ENCODE data around the gene MRNIP. TPM values are rescaled to one million over a fixed set of nuclear protein-coding genes. Genes with fewer than 3 reads are reported as not detected.

MRNIP gene
- total RNA-seq, 1 donor from 2014 or later = 13.1 TPM

DNA sequence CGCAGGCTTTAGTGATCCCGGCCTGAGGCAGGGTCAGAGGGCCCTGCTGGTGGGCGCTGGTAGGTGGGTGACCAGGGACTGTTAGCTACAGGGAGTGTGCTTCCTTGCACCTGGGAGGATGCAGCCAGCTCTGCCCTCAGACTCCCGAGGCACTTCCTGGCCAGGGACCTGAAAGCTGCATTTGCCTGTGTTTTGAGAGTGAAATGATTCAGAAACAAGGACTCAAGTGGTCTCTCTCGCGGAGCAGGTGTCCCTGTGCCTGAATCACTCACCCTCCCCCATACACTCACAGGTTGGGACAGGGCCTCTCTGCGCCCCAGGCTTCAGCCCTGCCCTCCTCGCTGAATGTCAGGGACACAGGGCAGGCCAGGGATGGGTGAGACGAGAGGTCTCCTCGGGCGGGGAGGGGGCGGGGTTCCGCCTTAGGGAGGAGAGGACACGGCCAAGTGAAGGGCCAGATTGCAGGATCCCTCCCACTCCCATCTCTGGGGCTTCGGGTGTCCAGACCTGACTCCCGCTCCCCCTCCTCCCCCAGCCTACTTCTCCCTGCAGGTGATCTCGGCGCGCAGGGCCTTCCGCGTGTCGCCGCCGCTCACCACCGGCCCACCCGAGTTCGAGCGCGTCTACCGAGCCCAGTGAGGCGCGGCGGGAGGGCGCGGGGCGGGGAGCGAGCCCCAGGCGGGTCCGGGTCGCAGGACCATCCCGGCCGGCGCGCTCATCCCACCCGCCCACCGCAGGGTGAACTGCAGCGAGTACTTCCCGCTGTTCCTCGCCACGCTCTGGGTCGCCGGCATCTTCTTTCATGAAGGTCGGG, 63.4 kb downstream of the MRNIP start:
- intact Hi-C loops (cut with micrococcal nuclease) = loop anchor here (5.0 kb wide), 1 partner anchor 33 kb away; no protein-coding TSS in a partner anchor
- peak overlapping the region; percentile 80 for H3K4me3 ChIP-seq
- H3K27ac ChIP-seq (replicated peaks) = peak overlapping the region; percentile 88
- no peak for DNase-seq
- no peaks in the 10 kb centered on the region for H3K9me3 ChIP-seq (replicated peaks)
- H3K36me3 ChIP-seq = peaks cover 31% of the 10 kb centered on the region
- H3K4me1 ChIP-seq = peaks cover 63% of the 10 kb centered on the region
- H3K27me3 ChIP-seq (ENCODE audit: low read depth) = no peaks in the 10 kb centered on the region
- TF ChIP-seq, protein P1, sequence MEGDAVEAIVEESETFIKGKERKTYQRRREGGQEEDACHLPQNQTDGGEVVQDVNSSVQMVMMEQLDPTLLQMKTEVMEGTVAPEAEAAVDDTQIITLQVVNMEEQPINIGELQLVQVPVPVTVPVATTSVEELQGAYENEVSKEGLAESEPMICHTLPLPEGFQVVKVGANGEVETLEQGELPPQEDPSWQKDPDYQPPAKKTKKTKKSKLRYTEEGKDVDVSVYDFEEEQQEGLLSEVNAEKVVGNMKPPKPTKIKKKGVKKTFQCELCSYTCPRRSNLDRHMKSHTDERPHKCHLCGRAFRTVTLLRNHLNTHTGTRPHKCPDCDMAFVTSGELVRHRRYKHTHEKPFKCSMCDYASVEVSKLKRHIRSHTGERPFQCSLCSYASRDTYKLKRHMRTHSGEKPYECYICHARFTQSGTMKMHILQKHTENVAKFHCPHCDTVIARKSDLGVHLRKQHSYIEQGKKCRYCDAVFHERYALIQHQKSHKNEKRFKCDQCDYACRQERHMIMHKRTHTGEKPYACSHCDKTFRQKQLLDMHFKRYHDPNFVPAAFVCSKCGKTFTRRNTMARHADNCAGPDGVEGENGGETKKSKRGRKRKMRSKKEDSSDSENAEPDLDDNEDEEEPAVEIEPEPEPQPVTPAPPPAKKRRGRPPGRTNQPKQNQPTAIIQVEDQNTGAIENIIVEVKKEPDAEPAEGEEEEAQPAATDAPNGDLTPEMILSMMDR (IDR thresholded peaks at IDR 0.05; ENCODE audit: borderline replicate concordance) = no peak

DNA sequence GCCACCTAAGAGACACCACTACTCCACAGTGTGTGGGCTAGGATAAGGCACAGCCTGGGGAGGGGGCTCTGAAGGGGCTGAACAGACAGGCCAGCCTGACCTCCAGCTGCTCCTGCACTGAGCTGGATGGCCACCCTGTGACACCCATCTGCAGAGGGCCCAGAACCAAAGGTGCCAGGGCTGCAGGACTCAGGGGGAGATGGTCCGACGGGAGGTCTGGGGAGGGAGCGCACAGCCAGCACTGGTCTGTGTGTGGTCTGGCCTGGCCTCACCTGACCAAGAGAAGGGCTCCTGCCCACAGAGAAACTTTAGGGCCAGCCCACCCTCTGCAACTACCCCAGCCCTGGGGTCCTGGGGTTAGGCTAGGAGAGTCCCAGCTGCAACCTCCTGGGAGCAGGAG, 64.0 kb downstream of the MRNIP start:
- TF ChIP-seq, protein P1 (IDR thresholded peaks at IDR 0.05; ENCODE audit: borderline replicate concordance) = no peak
- Histone ChIP-seq H3K9me3 (replicated peaks) (no peaks in the 10 kb centered on the region), H3K4me3 (peak overlapping the region; percentile 80), H3K27me3 (ENCODE audit: low read depth) (no peaks in the 10 kb centered on the region), H3K36me3 (peaks cover 25% of the 10 kb centered on the region), H3K4me1 (peaks cover 63% of the 10 kb centered on the region), H3K27ac (replicated peaks) (peak overlapping the region; percentile 88)
- intact Hi-C loops (cut with micrococcal nuclease) = no loop called here
- no peak for DNase-seq

DNA sequence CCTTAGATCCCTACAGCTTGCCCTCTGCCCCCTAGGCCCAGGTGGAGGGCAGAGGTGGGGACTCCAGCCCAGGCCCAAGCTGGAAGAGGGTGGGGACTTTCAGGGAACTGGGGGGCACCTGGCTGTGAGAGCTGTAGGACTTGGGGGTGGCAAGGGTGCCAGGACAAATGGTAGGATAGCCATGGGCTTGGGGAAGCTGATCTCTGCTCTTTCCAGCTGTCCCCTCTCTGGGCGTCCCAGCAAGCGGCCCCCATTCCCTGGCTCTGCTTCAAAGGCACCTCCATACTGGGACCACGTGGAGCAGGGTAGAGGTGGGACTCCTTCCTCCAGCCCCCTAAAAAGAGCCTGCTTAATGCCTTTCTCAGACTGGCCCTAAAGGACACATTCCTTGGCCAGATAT, 64.4 kb downstream of the MRNIP start:
- Histone ChIP-seq H3K36me3 (peaks cover 21% of the 10 kb centered on the region), H3K27ac (replicated peaks) (peak overlapping the region; percentile 88), H3K27me3 (ENCODE audit: low read depth) (no peaks in the 10 kb centered on the region), H3K9me3 (replicated peaks) (no peaks in the 10 kb centered on the region), H3K4me1 (peaks cover 63% of the 10 kb centered on the region), H3K4me3 (peak overlapping the region; percentile 80)
- TF ChIP-seq, protein P1 (IDR thresholded peaks at IDR 0.05; ENCODE audit: borderline replicate concordance) = no peak
- intact Hi-C loops (cut with micrococcal nuclease) = no loop called here
- DNase-seq = no peak

DNA sequence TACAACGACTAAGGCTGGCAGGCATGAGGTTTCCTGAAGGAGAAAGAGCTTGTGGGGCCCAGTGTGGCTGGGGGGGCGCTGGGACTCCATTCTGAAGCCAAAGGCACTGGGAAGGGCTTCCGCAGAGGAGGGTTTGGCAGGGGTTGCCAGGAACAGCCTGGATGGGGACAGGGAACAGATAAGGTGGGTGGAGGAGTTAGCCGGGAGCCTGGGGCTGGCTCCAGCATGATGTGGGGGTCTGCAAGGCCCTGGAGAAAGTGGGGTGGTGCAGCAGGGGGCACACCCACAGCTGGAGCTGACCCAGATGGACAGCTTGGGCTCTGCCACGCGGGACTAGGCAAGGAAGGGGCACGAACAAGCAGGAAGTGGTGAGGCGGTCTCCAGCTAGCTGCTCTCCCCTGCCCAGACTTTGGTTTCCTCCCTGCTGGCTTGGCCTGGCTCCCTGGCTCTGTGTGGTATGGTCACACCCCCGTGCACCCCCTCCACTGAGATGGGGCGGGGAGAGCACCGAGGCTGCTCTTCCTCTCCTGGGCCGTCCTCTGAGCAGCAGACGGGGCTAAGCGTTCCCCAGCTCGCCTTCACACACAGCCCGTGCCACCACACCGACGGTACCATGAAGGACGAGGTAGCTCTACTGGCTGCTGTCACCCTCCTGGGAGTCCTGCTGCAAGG, 65.0 kb downstream of the MRNIP start, which contains the start of gene LTC4S:
TSS of gene LTC4S (plus strand) at position 519 of the 672 bp plus-strand sequence. CDS start at position 614, 95 bp downstream.
- intact Hi-C loops (cut with micrococcal nuclease) = no loop called here
- peak; percentile 85 for DNase-seq
- H3K36me3 ChIP-seq = peaks cover 15% of the 10 kb centered on the region
- peak within 1 kb of the TSS; percentile 88 for H3K27ac ChIP-seq (replicated peaks)
- no peaks in the 10 kb centered on the region for H3K27me3 ChIP-seq (ENCODE audit: low read depth)
- peak within 1 kb of the TSS; percentile 80 for H3K4me3 ChIP-seq
- H3K4me1 ChIP-seq = peaks cover 63% of the 10 kb centered on the region
- no peaks in the 10 kb centered on the region for H3K9me3 ChIP-seq (replicated peaks)
- TF ChIP-seq, protein P1 (IDR thresholded peaks at IDR 0.05; ENCODE audit: borderline replicate concordance) = no peak

DNA sequence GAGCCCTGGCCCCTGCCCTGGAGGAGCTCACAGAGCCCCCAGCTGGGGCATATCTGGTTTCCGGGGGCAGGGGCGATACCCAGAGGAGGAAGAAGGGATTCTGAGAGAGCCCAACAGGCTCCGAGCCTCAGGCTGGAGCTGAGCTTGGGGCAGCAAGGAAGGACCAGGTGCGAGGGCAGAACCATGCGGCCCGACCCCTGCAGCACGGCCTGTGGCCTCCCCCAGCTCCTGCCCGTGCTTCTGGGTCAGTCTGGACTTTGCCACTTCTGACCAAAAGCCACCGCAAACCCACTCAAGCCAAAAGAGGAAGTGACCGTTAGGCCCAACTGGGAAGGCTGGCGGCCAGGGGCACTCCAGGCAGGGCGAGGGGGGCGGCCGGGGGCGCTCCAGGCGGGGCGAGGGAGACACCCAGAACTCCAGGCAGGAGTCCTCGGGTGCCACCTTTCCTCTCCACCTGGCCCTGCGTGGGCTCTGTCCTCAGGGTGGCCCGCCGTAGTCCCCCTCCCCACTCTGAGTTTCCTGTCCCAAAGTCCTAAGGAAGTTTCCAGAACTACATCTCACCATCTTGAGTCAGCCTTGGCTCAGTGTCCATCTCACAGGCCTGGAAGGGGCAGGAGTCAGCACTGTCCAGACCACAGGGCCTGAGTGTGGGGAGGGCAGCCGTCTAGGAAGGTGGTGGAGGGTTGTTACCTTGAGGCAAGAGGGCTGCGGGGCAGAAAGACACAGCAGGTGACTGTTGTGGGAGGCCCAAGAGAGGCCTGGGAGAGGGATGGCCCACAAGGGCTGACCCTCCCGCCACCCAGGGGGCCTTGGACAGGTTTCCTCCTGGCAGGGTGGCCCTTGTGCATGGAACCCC, 65.8 kb downstream of the MRNIP start:
- Histone ChIP-seq H3K9me3 (replicated peaks) (no peaks in the 10 kb centered on the region), H3K4me1 (peaks cover 63% of the 10 kb centered on the region), H3K27ac (replicated peaks) (peak overlapping the region; percentile 88), H3K27me3 (ENCODE audit: low read depth) (no peaks in the 10 kb centered on the region), H3K4me3 (peak overlapping the region; percentile 80), H3K36me3 (peaks cover 7% of the 10 kb centered on the region)
- intact Hi-C loops (cut with micrococcal nuclease) = no loop called here
- TF ChIP-seq, protein P1 (IDR thresholded peaks at IDR 0.05; ENCODE audit: borderline replicate concordance) = no peak
- peak; percentile 51 for DNase-seq
